ENCODE results near the gene HK2.

GRCh38 chr2:74931940-74932339 lies 98.0 kb downstream of the HK2 start:
- TF ChIP-seq NPAS2 (CRISPR knock-in tag; IDR thresholded peaks at IDR 0.05; ENCODE audit: borderline replicate concordance) (no peak), POLR2A (IDR thresholded peaks at IDR 0.05; ENCODE audit: low read length) (no peak), JUNB (IDR thresholded peaks at IDR 0.05) (no peak), HMGXB4 (CRISPR knock-in tag; IDR thresholded peaks at IDR 0.05; ENCODE audit: borderline replicate concordance) (no peak), EP300 (IDR thresholded peaks at IDR 0.05) (no peak)

Data from A549 (cell line).